ENCODE results near the gene ILKAP.
A peak's percentile ranks its signal among the peaks of the same experiment; 100 is the strongest.

The ILKAP gene

DNA sequence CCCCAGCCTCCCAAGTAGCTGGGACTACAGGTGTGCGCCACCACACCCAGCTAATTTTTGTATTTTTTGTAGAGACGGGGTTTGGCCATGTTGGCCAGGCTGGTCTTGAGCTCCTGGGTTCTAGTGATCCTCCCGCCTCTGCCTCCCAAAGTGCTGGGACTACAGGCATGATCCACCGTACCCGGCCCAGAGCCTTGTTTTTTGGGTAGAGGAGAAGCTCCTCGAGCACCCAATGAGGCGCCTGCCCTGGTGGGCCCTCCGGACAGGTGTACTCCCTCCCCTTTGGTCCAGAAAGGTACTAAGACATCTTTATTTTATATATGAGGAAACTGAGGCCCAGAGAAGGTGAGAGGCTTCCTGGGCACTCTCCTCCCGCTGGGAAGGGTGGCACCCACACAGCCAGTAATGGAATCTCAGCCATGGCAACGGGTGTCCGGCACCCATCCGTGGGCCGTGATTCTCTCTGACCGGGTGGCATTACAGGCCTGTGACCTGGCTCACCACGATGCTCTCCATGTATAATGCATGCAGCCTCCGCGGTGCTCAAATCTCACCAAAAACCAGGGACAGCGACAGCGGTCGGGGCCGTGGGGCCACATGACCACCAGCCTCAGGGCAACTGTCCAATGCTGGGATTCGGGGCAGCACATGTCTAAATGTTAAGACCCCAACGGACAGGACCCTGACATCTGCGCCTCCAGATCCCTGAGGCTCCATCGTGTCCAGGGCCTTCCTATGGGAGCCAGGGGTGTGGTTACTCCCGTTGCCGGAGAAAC lies 81.8 kb downstream of the ILKAP start:
- no peak for DNase-seq

DNA sequence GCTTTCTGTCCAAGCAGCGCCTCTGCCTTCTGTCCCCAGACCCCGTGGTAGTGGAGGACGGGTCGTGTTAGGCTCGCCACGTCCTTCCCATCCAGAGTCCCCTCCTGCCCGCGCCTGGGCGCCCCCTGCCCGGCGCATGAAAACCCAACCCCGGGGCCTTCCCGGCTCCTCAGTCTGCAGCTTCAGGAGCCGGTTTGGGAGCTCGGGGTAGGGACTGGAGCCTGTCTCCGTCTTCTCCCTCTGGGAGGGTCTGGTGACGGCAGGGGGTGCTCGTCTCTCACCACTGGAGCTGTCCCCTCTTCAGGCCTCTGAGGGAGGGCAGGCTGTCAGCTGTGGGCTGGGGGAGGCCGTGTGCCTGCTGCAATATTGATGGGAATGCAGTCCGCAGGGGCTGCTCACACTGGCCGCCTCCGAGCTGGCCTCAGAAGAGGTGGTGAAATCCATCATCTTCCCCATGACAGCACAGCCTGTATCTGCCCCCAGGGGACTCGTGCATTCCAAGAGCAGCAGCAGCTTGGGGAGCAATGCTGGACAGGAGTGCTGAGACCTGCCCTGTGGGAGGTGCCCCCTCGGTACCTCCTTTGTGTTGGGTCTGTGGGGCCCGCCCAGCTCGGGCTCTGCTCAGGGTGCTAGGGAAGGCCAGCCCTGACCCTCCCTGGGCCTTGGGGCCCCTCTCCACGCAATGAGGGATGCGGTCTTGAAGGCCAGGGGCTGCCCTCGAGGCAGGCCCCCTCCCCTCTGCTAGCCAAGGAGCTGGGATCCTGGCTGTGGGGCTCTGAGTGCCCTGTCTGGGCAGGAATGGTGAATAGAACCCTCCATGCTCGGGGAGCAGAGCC lies 82.8 kb downstream of the ILKAP start:
- DNase-seq, result peak; percentile 27
